ENCODE data around the gene CACNA2D4.

- TF ChIP-seq CTCF (IDR thresholded peaks at IDR 0.05): no peak
- no peak for TF ChIP-seq POLR2AphosphoS5 (IDR thresholded peaks at IDR 0.05)
- TF ChIP-seq POLR2A (IDR thresholded peaks at IDR 0.05): no peak
These were observed 72.6 kb downstream of the CACNA2D4 start for GRCh38 chr12:1845886-1846285.

All from sigmoid colon (tissue), 4 donors.